RWPE2 (cell line): ENCODE measurements around the gene ARHGAP45.
A peak's percentile ranks its signal among the peaks of the same experiment; 100 is the strongest.

Experiments
- ATAC-seq: fragments of 200-7000 bp; cut with Tn5 transposase; 3 replicates; pipeline ENCODE4 v1.9.1; 2021; ENCODE audit warnings: low read depth
- DNase-seq: peaks from one replicate; pipeline ENCODE4 v3.0.0-alpha.2; 2020; ENCODE audit warnings: low spot score
- H3K27ac ChIP-seq: fragments of 450-650 bp; 2 replicates; pipeline ENCODE4 v1.5.1; 2017; ENCODE audit warnings: mild to moderate bottlenecking; ENCODE audit not compliant: poor library complexity, severe bottlenecking
- H3K27me3 ChIP-seq: fragments of 250-450 bp; sonication (Bioruptor Pico); 2 replicates; pipeline ENCODE4 v1.5.1; 2021; ENCODE audit warnings: mild to moderate bottlenecking, moderate library complexity; ENCODE audit not compliant: insufficient read depth, poor library complexity, severe bottlenecking
- H3K36me3 ChIP-seq: fragments of 250-450 bp; sonication (Bioruptor Pico); 2 replicates; pipeline ENCODE4 v1.5.1; 2020; ENCODE audit warnings: low read depth, mild to moderate bottlenecking, moderate library complexity
- H3K4me1 ChIP-seq: fragments of 250-450 bp; sonication (Bioruptor Pico); 2 replicates; pipeline ENCODE4 v1.5.1; 2021; ENCODE audit warnings: mild to moderate bottlenecking, moderate library complexity; ENCODE audit not compliant: insufficient read depth, poor library complexity, severe bottlenecking
- H3K4me3 ChIP-seq: fragments of 250-450 bp; sonication (Bioruptor Pico); 2 replicates; pipeline ENCODE4 v1.5.1; 2021; ENCODE audit warnings: mild to moderate bottlenecking, moderate library complexity; ENCODE audit not compliant: severe bottlenecking
- H3K9me3 ChIP-seq: fragments of 250-450 bp; sonication (Bioruptor Pico); 2 replicates; pipeline ENCODE4 v1.5.1; 2021; ENCODE audit warnings: mild to moderate bottlenecking, moderate library complexity; ENCODE audit not compliant: severe bottlenecking
- CTCF ChIP-seq: fragments of 450-650 bp; IDR thresholded peaks from one replicate; pipeline ENCODE4 v1.5.1; 2017; ENCODE audit warnings: mild to moderate bottlenecking, moderate library complexity; ENCODE audit not compliant: poor library complexity, severe bottlenecking

Gene ARHGAP45

GRCh38 chr19:1045247-1045603, 21.7 kb upstream of the ARHGAP45 start:
- ATAC-seq (peak; percentile 48), DNase-seq (peak; percentile 83)
- no peak overlapping the region for H3K4me3 ChIP-seq
- H3K9me3 ChIP-seq: no peaks in the 10 kb centered on the region
- peaks cover 6% of the 10 kb centered on the region; the same call in 1 of the 2 replicates for H3K36me3 ChIP-seq
- no peak for TF ChIP-seq CTCF
- H3K27me3 ChIP-seq: no peaks in the 10 kb centered on the region
- H3K27ac ChIP-seq: no peak overlapping the region
- H3K4me1 ChIP-seq: no peaks in the 10 kb centered on the region

GRCh38 chr19:1046117-1046626, 20.8 kb upstream of the ARHGAP45 start:
- Histone ChIP-seq H3K27me3 (no peaks in the 10 kb centered on the region), H3K9me3 (no peaks in the 10 kb centered on the region), H3K27ac (no peak overlapping the region), H3K4me3 (no peak overlapping the region), H3K4me1 (no peaks in the 10 kb centered on the region), H3K36me3 (peaks cover 6% of the 10 kb centered on the region; the same call in 1 of the 2 replicates)
- no peak for TF ChIP-seq CTCF
- DNase-seq (no peak), ATAC-seq (no peak)

GRCh38 chr19:1046836-1047695, 19.9 kb upstream of the ARHGAP45 start:
- Histone ChIP-seq H3K4me1 (no peaks in the 10 kb centered on the region), H3K4me3 (no peak overlapping the region), H3K27me3 (no peaks in the 10 kb centered on the region), H3K36me3 (peaks cover 6% of the 10 kb centered on the region; the same call in 1 of the 2 replicates), H3K27ac (no peak overlapping the region), H3K9me3 (no peaks in the 10 kb centered on the region)
- ATAC-seq (no peak), DNase-seq (no peak)
- no peak for TF ChIP-seq CTCF

- Histone ChIP-seq H3K4me3 (no peak overlapping the region), H3K9me3 (no peaks in the 10 kb centered on the region), H3K4me1 (no peaks in the 10 kb centered on the region), H3K27ac (no peak overlapping the region), H3K27me3 (no peaks in the 10 kb centered on the region), H3K36me3 (no peaks in the 10 kb centered on the region)
- ATAC-seq: no peak
- no peak for DNase-seq
- no peak for TF ChIP-seq CTCF
Measured at GRCh38 chr19:1047696-1048147, 19.2 kb upstream of the ARHGAP45 start.

- Histone ChIP-seq H3K9me3 (no peaks in the 10 kb centered on the region), H3K4me3 (no peak overlapping the region), H3K4me1 (no peaks in the 10 kb centered on the region), H3K27ac (no peak overlapping the region), H3K27me3 (no peaks in the 10 kb centered on the region), H3K36me3 (no peaks in the 10 kb centered on the region)
- no peak for TF ChIP-seq CTCF
- no peak for ATAC-seq
- DNase-seq: no peak
Measured at GRCh38 chr19:1049106-1049505, 17.9 kb upstream of the ARHGAP45 start.
